Parathyroid adenoma (tissue), 2 donors: ENCODE data around the gene HUNK.

ENCODE experiments used
- H2AFZ ChIP-seq: fragments of 300-600 bp; sonication (generic); one replicate; pipeline ENCODE4 v1.7.0; 2017; ENCODE audit warnings: antibody characterized with exemption, mild to moderate bottlenecking
- H3K27ac ChIP-seq: fragments of 300-600 bp; sonication (generic); one replicate; pipeline ENCODE4 v1.7.0; 2017
- H3K27me3 ChIP-seq: fragments of 300-600 bp; sonication (generic); one replicate; pipeline ENCODE4 v1.7.0; 2017; ENCODE audit warnings: low read length; ENCODE audit not compliant: control insufficient read depth, insufficient read depth
- H3K36me3 ChIP-seq: fragments of 300-600 bp; sonication (generic); one replicate; pipeline ENCODE4 v1.7.0; 2017; ENCODE audit warnings: low read length; ENCODE audit not compliant: control insufficient read depth, insufficient read depth
- H3K4me1 ChIP-seq: fragments of 300-600 bp; sonication (generic); one replicate; pipeline ENCODE4 v1.7.0; 2017; ENCODE audit warnings: control low read depth
- H3K4me2 ChIP-seq: fragments of 300-600 bp; sonication (generic); one replicate; pipeline ENCODE4 v1.7.0; 2017; ENCODE audit warnings: low read length
- H3K4me3 ChIP-seq: fragments of 300-600 bp; sonication (generic); one replicate; pipeline ENCODE4 v1.7.0; 2017; ENCODE audit warnings: low read depth, low read length
- H3K79me2 ChIP-seq: fragments of 300-600 bp; sonication (generic); one replicate; pipeline ENCODE4 v1.7.0; 2017; ENCODE audit warnings: control low read depth
- H3K9ac ChIP-seq: fragments of 300-600 bp; sonication (generic); one replicate; pipeline ENCODE4 v1.7.0; 2017; ENCODE audit warnings: mild to moderate bottlenecking
- H3K9me3 ChIP-seq: fragments of 300-600 bp; sonication (generic); one replicate; pipeline ENCODE4 v1.7.0; 2017; ENCODE audit warnings: low read length; ENCODE audit not compliant: control insufficient read depth
- CTCF ChIP-seq: fragments of 300-600 bp; sonication (generic); IDR thresholded peaks from one replicate; pipeline ENCODE4 v1.7.0; 2017; ENCODE audit warnings: antibody characterized with exemption, mild to moderate bottlenecking
- donor health status: primary hyperparathyroidism.

The HUNK gene

GRCh38 chr21:31908106-31909031 lies 35.5 kb downstream of the HUNK start:
- no peak overlapping the region for H3K4me2 ChIP-seq
- no peaks in the 10 kb centered on the region for H3K79me2 ChIP-seq
- no peaks in the 10 kb centered on the region for H3K4me1 ChIP-seq
- H3K9me3 ChIP-seq: no peaks in the 10 kb centered on the region
- no peak for TF ChIP-seq CTCF
- no peaks in the 10 kb centered on the region for H3K36me3 ChIP-seq
- no peak overlapping the region for H2AFZ ChIP-seq
- H3K9ac ChIP-seq: no peak overlapping the region
- H3K27me3 ChIP-seq: no peaks in the 10 kb centered on the region
- H3K27ac ChIP-seq: no peak overlapping the region
- H3K4me3 ChIP-seq: no peak overlapping the region

- Histone ChIP-seq H3K27ac (no peak overlapping the region), H3K4me2 (no peak overlapping the region), H3K27me3 (no peaks in the 10 kb centered on the region), H3K79me2 (no peaks in the 10 kb centered on the region), H3K4me1 (no peaks in the 10 kb centered on the region), H3K4me3 (no peak overlapping the region), H3K9me3 (no peaks in the 10 kb centered on the region), H2AFZ (no peak overlapping the region), H3K36me3 (no peaks in the 10 kb centered on the region), H3K9ac (no peak overlapping the region)
- TF ChIP-seq CTCF: no peak
Measured at GRCh38 chr21:31909153-31910073, 36.6 kb downstream of the HUNK start.

- H2AFZ ChIP-seq: no peak overlapping the region
- H3K4me3 ChIP-seq: no peak overlapping the region
- no peak overlapping the region for H3K9ac ChIP-seq
- H3K27ac ChIP-seq: no peak overlapping the region
- H3K36me3 ChIP-seq: no peaks in the 10 kb centered on the region
- no peak overlapping the region for H3K4me2 ChIP-seq
- no peaks in the 10 kb centered on the region for H3K79me2 ChIP-seq
- no peaks in the 10 kb centered on the region for H3K4me1 ChIP-seq
- no peaks in the 10 kb centered on the region for H3K27me3 ChIP-seq
- TF ChIP-seq CTCF: no peak
- H3K9me3 ChIP-seq: no peaks in the 10 kb centered on the region
Measured at GRCh38 chr21:31910074-31910470, 37.3 kb downstream of the HUNK start.

GRCh38 chr21:31911138-31911907 lies 38.5 kb downstream of the HUNK start:
- H3K9me3 ChIP-seq: no peaks in the 10 kb centered on the region
- H3K4me2 ChIP-seq: no peak overlapping the region
- no peak overlapping the region for H3K4me3 ChIP-seq
- no peak overlapping the region for H3K27ac ChIP-seq
- H2AFZ ChIP-seq: no peak overlapping the region
- no peaks in the 10 kb centered on the region for H3K27me3 ChIP-seq
- no peaks in the 10 kb centered on the region for H3K79me2 ChIP-seq
- no peak overlapping the region for H3K9ac ChIP-seq
- TF ChIP-seq CTCF: no peak
- no peaks in the 10 kb centered on the region for H3K4me1 ChIP-seq
- no peaks in the 10 kb centered on the region for H3K36me3 ChIP-seq
